Measurements from ENCODE around the gene PTPRD.

DNA sequence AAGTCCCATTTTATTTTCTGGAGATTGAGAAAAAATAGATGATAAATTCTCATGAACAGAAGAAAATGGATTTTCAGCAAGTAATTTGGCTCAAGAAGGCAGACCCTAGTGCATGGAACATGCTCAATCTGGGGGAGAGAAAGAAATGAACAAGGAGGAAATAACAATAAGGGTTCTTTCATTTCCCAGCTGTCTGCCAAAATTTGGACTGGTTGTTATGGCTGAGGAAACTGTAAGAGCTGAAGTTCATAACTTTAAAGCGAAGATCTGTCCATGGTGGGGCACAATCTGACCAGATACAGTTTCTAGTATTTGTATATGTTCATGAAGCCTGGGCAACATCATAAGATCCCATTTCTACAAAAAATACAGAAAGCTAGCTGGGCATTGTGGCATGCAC, 1426.7 kb downstream of the PTPRD start:
- no peak for TF ChIP-seq POLR2A (IDR thresholded peaks at IDR 0.05; ENCODE audit: low read depth, low read length)
- TF ChIP-seq TAF1 (IDR thresholded peaks at IDR 0.05; ENCODE audit: borderline replicate concordance, low read depth, low read length): no peak
- TF ChIP-seq POLR2AphosphoS5 (IDR thresholded peaks at IDR 0.05; ENCODE audit: low read depth, low read length): no peak

All from GM12892 (cell line).